GM11168 (cell line): ENCODE measurements around the gene CHPF.

Source experiments
- in situ Hi-C: fragments of 300-500 bp; cut with MboI; formaldehyde crosslinking; loops from one replicate; pipeline ENCODE4 v1.12.0; 2022; ENCODE audit warnings: low sequenced_read_pairs; ENCODE audit not compliant: unreplicated experiment

Gene CHPF

DNA sequence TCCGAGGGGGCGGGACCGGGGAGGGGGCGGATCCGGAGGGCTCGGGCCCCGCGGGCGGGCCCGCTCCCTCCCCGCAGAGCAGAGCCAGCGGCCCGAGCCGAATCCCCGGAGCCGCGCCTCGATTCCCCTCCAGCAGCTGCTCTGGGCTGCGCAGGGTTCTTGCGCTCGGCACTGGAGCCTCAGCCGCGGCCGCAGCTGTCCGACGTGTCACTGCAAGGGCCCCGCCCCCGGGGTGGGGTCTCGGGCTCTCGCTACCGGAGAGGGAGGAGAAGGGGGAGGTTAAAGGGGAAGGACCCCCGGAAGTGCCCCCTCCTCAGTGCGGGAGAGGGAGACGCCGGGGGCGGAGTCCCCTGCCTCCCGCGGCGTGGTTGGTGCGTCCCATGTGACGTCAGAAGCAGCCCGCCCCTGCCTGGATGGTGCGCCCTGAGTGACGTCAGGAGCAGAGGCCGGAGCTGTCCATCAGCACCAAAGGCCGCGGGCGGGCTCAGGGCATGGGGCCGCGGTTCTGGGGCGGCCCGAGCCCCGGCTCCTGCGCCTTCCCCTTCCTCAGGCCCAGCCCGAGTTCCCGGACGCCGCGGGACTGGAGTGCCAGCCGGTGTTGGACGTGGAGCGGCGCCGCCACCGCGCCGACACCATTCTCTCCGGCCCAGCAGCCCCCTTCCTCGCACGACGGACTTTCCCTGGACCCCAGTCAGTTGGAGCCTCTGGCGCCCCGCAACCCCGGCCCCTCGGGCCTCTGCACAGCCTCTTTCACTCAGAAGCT is at the start of gene CHPF, which contains the start of gene TMEM198:
CHPF (minus strand) TSS at position 214 of the 763 bp plus-strand sequence. CDS start 271 bp downstream, outside the sequence.
TMEM198 (plus strand) TSS at position 433 of the 763 bp plus-strand sequence. CDS start 700 bp downstream, outside the sequence.
- in situ Hi-C loops, result loop anchor here (10.0 kb wide), 1 partner anchor 101 kb away; no protein-coding TSS in a partner anchor

- in situ Hi-C loops, result no loop called here
Measured at GRCh38 chr2:219593154-219593553, 49.5 kb upstream of the CHPF start.

DNA sequence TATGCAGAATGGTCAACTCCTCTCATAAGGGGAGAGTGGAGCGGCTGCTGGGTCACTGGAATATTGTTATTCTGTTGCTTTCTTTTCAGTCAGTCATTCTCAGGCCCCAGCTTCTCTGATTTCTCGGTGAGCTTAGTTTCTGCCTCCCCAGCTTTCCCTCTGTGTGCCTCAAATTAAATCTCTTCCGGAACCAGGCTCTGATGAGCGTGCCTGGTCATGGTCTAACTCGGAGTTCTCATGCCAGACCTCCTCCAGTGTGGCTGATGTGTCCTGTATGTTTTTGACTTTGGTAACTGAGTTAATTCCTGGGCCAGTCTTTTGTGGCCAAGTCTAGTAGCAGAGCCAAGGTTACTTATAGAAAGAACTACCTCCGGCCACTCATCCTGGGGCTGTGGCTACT is 49.1 kb upstream of the CHPF start:
- in situ Hi-C loops, result no loop called here

- in situ Hi-C loops, result no loop called here
Measured at GRCh38 chr2:219591091-219591490, 47.5 kb upstream of the CHPF start.

DNA sequence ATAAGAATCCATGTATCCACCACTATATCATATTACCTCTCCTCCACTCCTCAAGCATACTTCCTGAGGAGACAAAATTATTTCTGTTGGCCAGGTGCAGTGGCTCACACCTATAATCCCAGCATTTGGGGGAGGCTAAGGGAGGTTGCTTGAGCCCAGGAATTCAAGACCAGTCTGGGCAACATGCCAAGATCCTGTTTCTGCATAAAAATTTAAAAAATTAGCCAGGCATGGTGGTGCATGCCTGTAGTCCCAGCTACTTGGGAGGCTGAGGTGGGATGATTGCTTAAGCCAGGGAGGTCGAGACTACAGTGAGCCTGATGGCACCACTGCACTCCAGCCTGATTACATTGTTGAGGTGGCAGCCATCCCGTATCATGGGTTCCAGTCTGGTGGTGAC is 37.7 kb upstream of the CHPF start:
- in situ Hi-C loops, result no loop called here

GRCh38 chr2:219578811-219579613 is 35.4 kb upstream of the CHPF start:
- in situ Hi-C loops, result no loop called here

DNA sequence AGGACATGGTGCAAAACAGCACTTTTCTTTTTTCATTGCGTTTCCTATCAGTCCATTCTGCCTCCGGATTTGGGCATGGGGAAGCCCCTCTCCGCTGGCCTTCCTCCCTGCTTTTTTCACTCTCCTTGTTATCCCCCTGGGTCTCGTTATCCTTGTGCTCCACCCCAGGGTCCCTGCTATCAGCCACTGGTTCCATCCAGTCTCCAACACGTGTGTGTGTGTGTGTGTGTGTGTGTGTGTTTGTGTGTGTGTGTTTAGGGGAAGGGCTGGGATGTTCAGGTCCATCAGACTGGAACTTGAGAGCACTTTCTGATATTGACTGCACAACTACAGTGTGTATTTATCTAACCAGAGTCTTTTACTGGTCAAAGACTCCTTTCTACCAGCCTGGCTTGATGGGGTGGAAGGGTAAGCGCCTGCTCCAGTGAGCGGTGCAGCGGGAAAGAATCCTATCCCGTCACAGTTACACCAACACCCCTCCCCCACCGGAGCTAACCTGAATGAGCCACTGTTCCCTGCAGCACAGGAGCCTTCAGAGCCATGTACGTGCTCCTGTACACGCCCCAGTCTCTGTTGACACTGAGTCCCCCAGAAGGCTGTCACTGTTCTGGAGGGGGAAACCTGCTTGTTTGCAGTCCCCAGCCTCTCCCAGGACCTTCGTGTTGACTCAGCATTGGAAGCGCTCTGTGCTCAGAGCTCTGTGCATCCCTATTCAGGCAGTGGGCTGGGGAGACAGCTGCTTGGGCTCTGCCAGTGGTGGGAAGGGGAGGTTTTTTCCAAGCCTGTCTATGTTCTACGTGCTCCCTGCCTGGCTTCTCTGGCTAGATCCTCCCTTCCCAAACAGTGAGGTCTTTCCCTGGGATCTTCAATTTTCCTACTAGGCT is 33.1 kb upstream of the CHPF start:
- in situ Hi-C loops, result no loop called here

DNA sequence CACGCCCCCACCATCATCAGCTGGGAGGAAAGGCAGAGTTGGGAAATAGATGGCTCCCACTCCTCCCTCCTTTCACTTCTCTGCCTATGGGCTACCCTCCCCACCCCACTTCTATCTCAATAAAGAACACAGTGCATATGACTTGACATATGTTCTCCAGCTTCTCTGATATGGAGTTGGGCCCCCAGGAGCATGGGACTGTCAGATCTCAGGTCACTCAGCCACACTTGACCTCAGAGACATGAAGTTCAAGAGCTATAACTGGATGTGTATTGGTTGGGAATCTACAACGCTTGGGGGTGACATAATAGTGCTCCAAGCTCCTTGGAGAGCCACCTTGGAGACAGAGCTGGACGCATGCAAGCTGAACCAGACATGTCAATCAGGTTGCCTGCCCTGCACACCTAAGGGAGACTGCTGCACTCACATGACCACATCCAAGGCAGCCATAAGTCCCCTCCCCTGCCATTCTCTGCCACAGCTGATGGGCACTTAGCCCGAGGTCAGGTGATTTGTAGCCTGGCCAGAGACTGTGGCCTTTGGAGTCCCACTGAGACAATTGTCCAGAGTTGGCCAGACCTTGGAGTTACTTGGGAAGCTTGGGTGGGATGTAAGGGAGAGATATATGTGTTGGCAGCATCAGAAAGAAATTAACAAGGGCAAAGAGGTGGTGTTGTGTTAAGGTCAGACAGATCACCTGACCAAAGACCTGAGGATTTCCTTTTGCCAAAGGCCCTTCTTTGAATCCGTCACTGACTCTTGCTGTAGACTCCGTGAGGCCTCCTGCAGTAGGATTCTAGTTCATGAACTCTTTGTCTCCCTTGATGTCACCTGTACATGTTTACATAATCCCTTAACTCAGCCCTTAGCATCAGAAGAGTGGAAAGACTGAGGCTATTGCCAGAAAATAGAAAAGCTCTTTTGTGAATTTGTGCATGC is 32.2 kb upstream of the CHPF start:
- in situ Hi-C loops, result no loop called here

DNA sequence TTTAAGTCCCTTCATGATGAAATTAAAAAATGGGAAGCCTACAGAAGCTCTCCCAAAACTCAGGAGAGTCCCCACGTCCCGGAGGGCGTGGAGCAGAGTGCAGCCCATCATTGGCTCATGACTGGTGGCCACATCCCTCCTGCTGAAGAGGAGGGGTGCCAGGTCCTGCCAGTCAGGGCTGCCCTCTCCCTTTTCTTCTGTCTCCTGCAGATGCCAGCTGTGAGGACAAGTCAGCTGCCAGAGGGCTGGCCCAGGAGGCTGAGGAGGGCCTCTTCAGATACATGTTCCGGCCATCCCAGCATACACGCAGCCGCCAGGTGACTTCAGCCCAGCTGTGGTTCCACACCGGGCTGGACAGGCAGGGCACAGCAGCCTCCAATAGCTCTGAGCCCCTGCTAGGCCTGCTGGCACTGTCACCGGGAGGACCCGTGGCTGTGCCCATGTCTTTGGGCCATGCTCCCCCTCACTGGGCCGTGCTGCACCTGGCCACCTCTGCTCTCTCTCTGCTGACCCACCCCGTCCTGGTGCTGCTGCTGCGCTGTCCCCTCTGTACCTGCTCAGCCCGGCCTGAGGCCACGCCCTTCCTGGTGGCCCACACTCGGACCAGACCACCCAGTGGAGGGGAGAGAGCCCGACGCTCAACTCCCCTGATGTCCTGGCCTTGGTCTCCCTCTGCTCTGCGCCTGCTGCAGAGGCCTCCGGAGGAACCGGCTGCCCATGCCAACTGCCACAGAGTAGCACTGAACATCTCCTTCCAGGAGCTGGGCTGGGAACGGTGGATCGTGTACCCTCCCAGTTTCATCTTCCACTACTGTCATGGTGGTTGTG is 31.1 kb upstream of the CHPF start:
- in situ Hi-C loops, result no loop called here

- in situ Hi-C loops, result no loop called here
Measured at GRCh38 chr2:219573166-219573565, 29.6 kb upstream of the CHPF start.

- in situ Hi-C loops, result no loop called here
Measured at GRCh38 chr2:219572237-219573001, 28.8 kb upstream of the CHPF start, which contains the start of gene INHA. Gene INHA, plus strand, starts transcription at chr2:219572310. Its CDS starts 65 bp downstream, at chr2:219572375.

GRCh38 chr2:219571311-219572236 is 28.0 kb upstream of the CHPF start, which contains the start of gene OBSL1:
Gene OBSL1, minus strand, starts transcription at chr2:219571539. Its CDS starts 307 bp downstream, at chr2:219571232.
- in situ Hi-C loops, result no loop called here

- in situ Hi-C loops, result no loop called here
Measured at GRCh38 chr2:219570924-219571310, 27.3 kb upstream of the CHPF start.

GRCh38 chr2:219570194-219570923 is 26.8 kb upstream of the CHPF start:
- in situ Hi-C loops, result no loop called here

DNA sequence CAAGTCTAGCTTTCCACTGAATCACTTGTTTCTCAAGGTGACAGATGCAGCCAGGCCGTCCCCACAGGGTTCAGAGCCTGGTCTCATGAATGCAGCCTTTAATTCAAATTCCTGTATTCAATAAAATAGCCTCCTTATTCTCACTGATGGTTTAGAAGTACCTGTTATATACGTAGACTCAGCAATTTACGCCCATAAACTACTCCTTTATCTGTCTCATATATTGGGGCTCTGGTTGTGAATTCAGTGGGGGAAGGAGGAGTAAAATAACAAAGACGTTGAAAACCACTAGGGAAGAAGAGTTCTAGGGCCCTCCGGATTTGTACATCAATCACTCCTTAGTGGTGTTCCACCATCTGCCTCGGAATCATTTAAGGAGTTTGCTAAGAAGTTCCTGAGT is 26.0 kb upstream of the CHPF start:
- in situ Hi-C loops, result no loop called here

GRCh38 chr2:219569041-219569440 is 25.4 kb upstream of the CHPF start:
- in situ Hi-C loops, result no loop called here
